Measurements from ENCODE around the gene ONECUT3. TPM values are rescaled to one million over a fixed set of nuclear protein-coding genes. Genes with fewer than 3 reads are reported as not detected.

Gene ONECUT3
- total RNA-seq, 1 experiment from 2014 or later: 0.02 TPM

DNA sequence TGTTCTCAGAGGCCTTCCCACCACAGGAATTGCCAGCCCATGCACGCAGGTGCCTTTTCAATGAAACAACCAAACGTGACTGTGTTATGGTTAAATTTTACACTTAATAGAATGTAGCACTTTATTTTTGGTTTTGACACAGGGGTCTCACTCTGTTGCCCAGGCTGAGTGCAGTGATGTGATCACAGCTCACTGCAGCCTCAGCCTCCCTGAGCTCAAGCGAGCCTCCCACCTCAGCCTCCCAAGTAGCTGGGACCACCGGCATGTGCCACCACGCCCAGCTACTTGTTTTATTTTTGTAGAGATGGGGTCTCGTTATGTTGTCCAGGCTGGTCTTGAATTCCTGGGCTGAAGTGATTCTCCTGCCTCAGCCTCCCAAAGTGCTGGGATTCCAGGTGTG lies 51.6 kb downstream of the ONECUT3 start:
- BruUV-seq (replicated peaks): no TSS peak
- TF ChIP-seq, protein P1, sequence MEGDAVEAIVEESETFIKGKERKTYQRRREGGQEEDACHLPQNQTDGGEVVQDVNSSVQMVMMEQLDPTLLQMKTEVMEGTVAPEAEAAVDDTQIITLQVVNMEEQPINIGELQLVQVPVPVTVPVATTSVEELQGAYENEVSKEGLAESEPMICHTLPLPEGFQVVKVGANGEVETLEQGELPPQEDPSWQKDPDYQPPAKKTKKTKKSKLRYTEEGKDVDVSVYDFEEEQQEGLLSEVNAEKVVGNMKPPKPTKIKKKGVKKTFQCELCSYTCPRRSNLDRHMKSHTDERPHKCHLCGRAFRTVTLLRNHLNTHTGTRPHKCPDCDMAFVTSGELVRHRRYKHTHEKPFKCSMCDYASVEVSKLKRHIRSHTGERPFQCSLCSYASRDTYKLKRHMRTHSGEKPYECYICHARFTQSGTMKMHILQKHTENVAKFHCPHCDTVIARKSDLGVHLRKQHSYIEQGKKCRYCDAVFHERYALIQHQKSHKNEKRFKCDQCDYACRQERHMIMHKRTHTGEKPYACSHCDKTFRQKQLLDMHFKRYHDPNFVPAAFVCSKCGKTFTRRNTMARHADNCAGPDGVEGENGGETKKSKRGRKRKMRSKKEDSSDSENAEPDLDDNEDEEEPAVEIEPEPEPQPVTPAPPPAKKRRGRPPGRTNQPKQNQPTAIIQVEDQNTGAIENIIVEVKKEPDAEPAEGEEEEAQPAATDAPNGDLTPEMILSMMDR (IDR thresholded peaks at IDR 0.05; ENCODE audit: unreplicated experiment): no peak
- H3K4me1 Mint-ChIP-seq (ENCODE audit: insufficient read depth, unreplicated experiment): no peaks in the 10 kb centered on the region
- H3K27ac Mint-ChIP-seq (ENCODE audit: low read depth, unreplicated experiment): no peak overlapping the region
- CTCF ChIA-PET: interaction anchor here (0.6 to 1.7 kb wide), 2 partner anchors 15 to 132 kb away, joined by 3 to 4 read pairs; no protein-coding TSS in a partner anchor
- H3K27me3 Mint-ChIP-seq (ENCODE audit: insufficient read depth, unreplicated experiment): no peaks in the 10 kb centered on the region
- no peak overlapping the region for H3K4me3 Mint-ChIP-seq (ENCODE audit: unreplicated experiment)
- H3K36me3 Mint-ChIP-seq (ENCODE audit: insufficient read depth, unreplicated experiment): peaks cover 13% of the 10 kb centered on the region
- no peaks in the 10 kb centered on the region for H3K9me3 Mint-ChIP-seq (ENCODE audit: unreplicated experiment)
- DNase-seq (ENCODE audit: unreplicated experiment): no peak
- intact Hi-C loops (cut with micrococcal nuclease): no loop called here
- POLR2A ChIA-PET: no interaction called here

DNA sequence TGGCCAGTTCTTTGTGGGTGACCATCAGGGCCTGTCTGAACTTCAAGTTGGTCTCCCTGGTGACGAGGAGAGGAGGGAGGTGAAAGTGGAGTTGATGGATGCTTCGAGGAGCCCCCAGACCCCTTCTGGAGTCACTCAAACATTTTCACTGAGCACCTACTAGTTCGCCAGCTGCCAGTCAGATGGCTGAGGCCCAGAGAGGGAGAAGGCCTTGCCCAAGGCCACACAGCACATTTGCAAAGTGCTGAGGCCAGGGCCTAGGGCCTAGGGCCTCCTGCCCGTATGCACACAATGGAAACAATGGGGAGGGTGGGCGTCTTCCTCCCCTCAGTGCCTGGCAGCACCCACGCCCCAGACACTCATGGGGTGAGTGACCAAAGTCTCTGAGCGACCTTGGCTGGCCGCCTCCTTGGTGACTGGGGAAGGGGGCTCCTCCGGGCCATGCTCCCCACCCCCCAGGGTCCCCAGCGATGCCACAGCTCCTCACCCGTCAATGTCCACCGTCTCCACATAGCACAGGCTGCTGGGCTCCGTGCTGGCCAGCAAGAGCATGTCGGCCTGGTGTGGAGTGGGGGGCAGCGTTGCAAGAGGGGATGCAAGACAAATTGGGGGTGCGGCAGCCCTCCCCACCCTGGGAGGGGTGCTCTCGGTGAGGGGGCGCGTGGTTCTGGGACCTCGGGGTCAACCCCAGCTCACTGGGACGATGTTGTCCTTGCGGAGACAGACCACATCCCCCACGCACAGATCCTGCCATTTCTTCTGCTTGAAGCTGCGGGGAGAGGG lies 52.3 kb downstream of the ONECUT3 start:
- Mint-ChIP-seq H3K4me1 (ENCODE audit: insufficient read depth, unreplicated experiment) (no peaks in the 10 kb centered on the region), H3K27ac (ENCODE audit: low read depth, unreplicated experiment) (no peak overlapping the region), H3K27me3 (ENCODE audit: insufficient read depth, unreplicated experiment) (no peaks in the 10 kb centered on the region), H3K36me3 (ENCODE audit: insufficient read depth, unreplicated experiment) (peaks cover 11% of the 10 kb centered on the region), H3K9me3 (ENCODE audit: unreplicated experiment) (no peaks in the 10 kb centered on the region), H3K4me3 (ENCODE audit: unreplicated experiment) (no peak overlapping the region)
- TF ChIP-seq, protein P1 (IDR thresholded peaks at IDR 0.05; ENCODE audit: unreplicated experiment): no peak
- DNase-seq (ENCODE audit: unreplicated experiment): no peak
- ChIA-PET CTCF (interaction anchor here (1.7 kb wide), 1 partner anchor 133 kb away, joined by 4 read pairs; no protein-coding TSS in a partner anchor), POLR2A (no interaction called here)
- no TSS peak for BruUV-seq (replicated peaks)
- intact Hi-C loops (cut with micrococcal nuclease): no loop called here

DNA sequence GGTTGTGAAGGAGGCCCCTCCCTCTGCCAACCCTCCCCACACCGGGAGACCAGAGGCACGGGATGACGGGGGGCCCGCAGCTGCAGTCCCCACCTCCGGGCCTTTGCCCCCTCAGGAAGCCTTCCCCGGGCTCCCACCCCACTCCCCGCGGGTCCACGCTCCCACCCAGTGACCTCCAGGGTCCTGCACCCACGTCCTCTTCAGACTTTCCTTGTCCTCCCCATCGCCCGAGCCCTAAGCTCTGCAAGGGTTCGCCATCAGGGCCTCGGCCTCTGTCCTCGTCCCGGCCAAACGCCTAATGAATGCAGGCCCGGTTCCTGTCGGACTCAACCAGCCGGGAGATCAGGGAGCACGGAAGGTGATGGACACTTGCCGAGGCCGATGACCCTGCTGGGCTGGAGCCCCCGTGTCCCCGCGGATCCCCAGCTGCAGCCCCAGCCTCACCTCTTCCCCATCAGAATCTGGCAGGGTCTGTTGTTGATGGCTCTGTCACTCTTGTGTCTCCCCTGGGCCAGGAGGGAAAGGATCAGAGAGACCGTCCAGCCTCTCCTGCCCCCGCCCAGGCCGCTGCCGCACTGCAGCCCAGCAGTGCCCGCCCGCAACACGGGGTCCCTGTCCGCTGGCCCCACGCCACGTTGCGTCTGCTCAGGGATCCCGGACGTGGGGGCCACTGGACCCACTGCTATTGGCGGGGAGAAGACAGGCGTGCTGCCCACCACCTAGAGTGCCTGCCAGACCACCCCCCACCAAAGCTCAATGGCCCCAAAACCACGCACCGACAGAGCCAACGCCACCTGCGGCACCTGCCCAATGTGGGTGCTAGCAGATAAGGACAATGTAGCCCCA lies 53.1 kb downstream of the ONECUT3 start:
- BruUV-seq (replicated peaks): no TSS peak
- Mint-ChIP-seq H3K36me3 (ENCODE audit: insufficient read depth, unreplicated experiment) (peaks cover 15% of the 10 kb centered on the region), H3K4me3 (ENCODE audit: unreplicated experiment) (no peak overlapping the region), H3K27ac (ENCODE audit: low read depth, unreplicated experiment) (no peak overlapping the region), H3K9me3 (ENCODE audit: unreplicated experiment) (no peaks in the 10 kb centered on the region), H3K27me3 (ENCODE audit: insufficient read depth, unreplicated experiment) (no peaks in the 10 kb centered on the region), H3K4me1 (ENCODE audit: insufficient read depth, unreplicated experiment) (peaks cover 2% of the 10 kb centered on the region)
- CTCF ChIA-PET: interaction anchor here (0.6 kb wide), 1 partner anchor 36 kb away, joined by 3 read pairs; no protein-coding TSS in a partner anchor
- intact Hi-C loops (cut with micrococcal nuclease): no loop called here
- TF ChIP-seq, protein P1 (IDR thresholded peaks at IDR 0.05; ENCODE audit: unreplicated experiment): no peak
- no peak for DNase-seq (ENCODE audit: unreplicated experiment)
- POLR2A ChIA-PET: no interaction called here

DNA sequence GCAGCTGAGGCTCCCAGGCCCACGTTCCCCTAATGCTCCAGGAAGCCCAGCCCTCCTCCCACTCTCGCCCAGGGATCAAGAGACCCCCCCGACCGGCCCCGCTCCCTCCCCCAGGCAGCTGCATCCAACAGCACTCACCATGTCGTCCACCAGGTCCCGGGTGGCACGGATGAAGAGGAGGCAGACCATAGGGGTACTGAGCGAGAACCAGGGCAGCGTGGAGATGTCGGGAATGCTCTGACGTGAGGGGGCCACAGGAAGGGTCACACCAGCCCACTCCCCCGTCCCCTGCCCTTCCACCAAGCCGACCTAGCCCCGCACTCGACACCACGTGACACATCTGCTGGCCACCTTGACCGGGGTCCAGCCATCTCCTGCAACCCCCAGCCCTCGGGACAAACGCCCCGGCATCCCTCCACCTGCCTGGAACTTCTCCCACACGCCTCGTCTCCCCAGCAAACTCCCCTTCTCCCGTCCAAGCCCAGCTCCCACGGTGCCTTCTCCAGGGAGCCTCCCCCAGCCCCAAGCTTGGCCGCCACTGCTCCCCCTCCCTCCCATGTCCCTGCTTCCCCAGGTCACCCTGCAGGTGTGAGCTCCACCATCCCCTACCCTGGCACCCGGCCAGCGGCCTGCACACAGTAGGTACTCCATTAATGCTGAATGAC lies 53.9 kb downstream of the ONECUT3 start:
- Mint-ChIP-seq H3K4me3 (ENCODE audit: unreplicated experiment) (no peak overlapping the region), H3K36me3 (ENCODE audit: insufficient read depth, unreplicated experiment) (peaks cover 15% of the 10 kb centered on the region), H3K9me3 (ENCODE audit: unreplicated experiment) (no peaks in the 10 kb centered on the region), H3K27ac (ENCODE audit: low read depth, unreplicated experiment) (no peak overlapping the region), H3K4me1 (ENCODE audit: insufficient read depth, unreplicated experiment) (peaks cover 5% of the 10 kb centered on the region), H3K27me3 (ENCODE audit: insufficient read depth, unreplicated experiment) (no peaks in the 10 kb centered on the region)
- intact Hi-C loops (cut with micrococcal nuclease): no loop called here
- TF ChIP-seq, protein P1 (IDR thresholded peaks at IDR 0.05; ENCODE audit: unreplicated experiment): no peak
- ChIA-PET CTCF (interaction anchor here (0.6 kb wide), 1 partner anchor 35 kb away, joined by 3 read pairs; no protein-coding TSS in a partner anchor), POLR2A (no interaction called here)
- no peak for DNase-seq (ENCODE audit: unreplicated experiment)
- no TSS peak for BruUV-seq (replicated peaks)

All from MCF 10A (cell line).